Activated B cell treated with CpG ODN at 0.5 μM for 24 hours (primary cell): ENCODE data around the gene GREB1L. TPM values are rescaled to one million over a fixed set of nuclear protein-coding genes. Genes with fewer than 3 reads are reported as not detected.

ENCODE experiments used
- ATAC-seq: fragments of 200-7000 bp; cut with Tn5 transposase; one replicate; pipeline ENCODE4 v1.10.0; 2021; ENCODE audit warnings: low read depth, mild to moderate bottlenecking, moderate library complexity
- CTCF ChIA-PET: fragments of 350-600 bp; sonication (Branson Sonifier 250); formaldehyde crosslinking; loops from one replicate; lab custom pipeline; 2021; ENCODE audit warnings: antibody characterized with exemption; lab: Charles Lee
- POLR2A ChIA-PET: fragments of 350-600 bp; sonication (Branson Sonifier 250); formaldehyde crosslinking; loops from one replicate; lab custom pipeline; 2021; ENCODE audit warnings: antibody characterized with exemption; lab: Charles Lee
- DNase-seq: peaks from one replicate; pipeline ENCODE4 v3.0.0; 2022
- H3K27ac Mint-ChIP-seq: one replicate; pipeline ENCODE4 v1.8.0; 2020; ENCODE audit warnings: mixed read lengths
- H3K27me3 Mint-ChIP-seq: one replicate; pipeline ENCODE4 v1.8.0; 2021; ENCODE audit warnings: mixed read lengths
- H3K36me3 Mint-ChIP-seq: one replicate; pipeline ENCODE4 v1.8.0; 2021; ENCODE audit warnings: low read depth, mixed read lengths
- H3K4me1 Mint-ChIP-seq: one replicate; pipeline ENCODE4 v1.8.0; 2021; ENCODE audit warnings: mixed read lengths
- H3K4me3 Mint-ChIP-seq: one replicate; pipeline ENCODE4 v1.8.0; 2020; ENCODE audit warnings: mild to moderate bottlenecking, mixed read lengths
- H3K9me3 Mint-ChIP-seq: one replicate; pipeline ENCODE4 v1.8.0; 2020; ENCODE audit warnings: mixed read lengths
- intact Hi-C: fragments of 100-400 bp; cut with micrococcal nuclease; formaldehyde crosslinking; loops from one replicate; pipeline ENCODE4 v1.15.1; 2024
- total RNA-seq: library from RNA; stranded (reverse); gene quantifications from 2 replicates; pipeline ENCODE4 v1.2.3, GENCODE V29; 2022
- TF ChIP-seq, protein P1 (sequence below): fragments of 200-600 bp; IDR thresholded peaks from one replicate; pipeline ENCODE4 v1.8.0; 2022; ENCODE audit warnings: antibody characterized with exemption, mild to moderate bottlenecking

Gene GREB1L
- total RNA-seq, 1 donor from 2014 or later: not detected

DNA sequence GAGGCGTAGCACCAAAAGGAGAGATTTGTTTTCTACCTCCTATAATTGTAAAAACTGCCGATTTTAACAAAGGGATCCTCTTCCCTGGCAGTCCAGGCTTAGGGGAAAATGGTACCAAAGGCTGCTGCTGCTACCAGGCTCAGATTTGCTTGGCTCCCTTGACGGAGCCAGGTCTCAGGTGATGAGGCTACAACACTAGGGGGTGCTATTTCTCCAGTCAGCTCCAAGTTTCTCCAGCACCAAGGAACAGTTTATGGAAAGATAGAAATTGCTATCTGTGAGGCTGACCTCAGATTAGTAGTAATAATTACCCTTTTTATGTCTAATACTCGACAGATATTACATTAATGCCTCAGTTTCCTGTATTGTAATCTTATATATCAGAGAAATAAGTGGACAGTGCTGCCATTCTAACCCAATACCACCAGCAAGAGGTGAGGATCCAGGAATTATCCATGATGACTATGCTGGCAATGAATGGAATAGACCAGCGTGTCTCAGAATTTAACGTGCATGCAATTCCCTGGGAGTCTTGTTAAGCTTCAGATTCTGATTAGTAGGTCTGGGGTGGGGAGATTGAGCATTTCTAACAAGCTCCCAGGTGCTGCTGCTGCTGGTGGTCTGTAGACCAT is 247.2 kb downstream of the GREB1L start:
- POLR2A ChIA-PET: no interaction called here
- Mint-ChIP-seq H3K36me3 (no peaks in the 10 kb centered on the region), H3K4me1 (no peaks in the 10 kb centered on the region), H3K27ac (no peak overlapping the region), H3K27me3 (peaks cover 9% of the 10 kb centered on the region), H3K9me3 (no peaks in the 10 kb centered on the region), H3K4me3 (no peak overlapping the region)
- DNase-seq (no peak), ATAC-seq (no peak)
- TF ChIP-seq, protein P1, sequence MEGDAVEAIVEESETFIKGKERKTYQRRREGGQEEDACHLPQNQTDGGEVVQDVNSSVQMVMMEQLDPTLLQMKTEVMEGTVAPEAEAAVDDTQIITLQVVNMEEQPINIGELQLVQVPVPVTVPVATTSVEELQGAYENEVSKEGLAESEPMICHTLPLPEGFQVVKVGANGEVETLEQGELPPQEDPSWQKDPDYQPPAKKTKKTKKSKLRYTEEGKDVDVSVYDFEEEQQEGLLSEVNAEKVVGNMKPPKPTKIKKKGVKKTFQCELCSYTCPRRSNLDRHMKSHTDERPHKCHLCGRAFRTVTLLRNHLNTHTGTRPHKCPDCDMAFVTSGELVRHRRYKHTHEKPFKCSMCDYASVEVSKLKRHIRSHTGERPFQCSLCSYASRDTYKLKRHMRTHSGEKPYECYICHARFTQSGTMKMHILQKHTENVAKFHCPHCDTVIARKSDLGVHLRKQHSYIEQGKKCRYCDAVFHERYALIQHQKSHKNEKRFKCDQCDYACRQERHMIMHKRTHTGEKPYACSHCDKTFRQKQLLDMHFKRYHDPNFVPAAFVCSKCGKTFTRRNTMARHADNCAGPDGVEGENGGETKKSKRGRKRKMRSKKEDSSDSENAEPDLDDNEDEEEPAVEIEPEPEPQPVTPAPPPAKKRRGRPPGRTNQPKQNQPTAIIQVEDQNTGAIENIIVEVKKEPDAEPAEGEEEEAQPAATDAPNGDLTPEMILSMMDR: no peak
- intact Hi-C loops: loop anchor here (1.0 to 5.0 kb wide), 2 partner anchors 467 to 1213 kb away; no protein-coding TSS in a partner anchor
- CTCF ChIA-PET: interaction anchor here (0.9 to 2.2 kb wide), 3 partner anchors 9 to 467 kb away, joined by 3 to 9 read pairs (median 8); no protein-coding TSS in a partner anchor

DNA sequence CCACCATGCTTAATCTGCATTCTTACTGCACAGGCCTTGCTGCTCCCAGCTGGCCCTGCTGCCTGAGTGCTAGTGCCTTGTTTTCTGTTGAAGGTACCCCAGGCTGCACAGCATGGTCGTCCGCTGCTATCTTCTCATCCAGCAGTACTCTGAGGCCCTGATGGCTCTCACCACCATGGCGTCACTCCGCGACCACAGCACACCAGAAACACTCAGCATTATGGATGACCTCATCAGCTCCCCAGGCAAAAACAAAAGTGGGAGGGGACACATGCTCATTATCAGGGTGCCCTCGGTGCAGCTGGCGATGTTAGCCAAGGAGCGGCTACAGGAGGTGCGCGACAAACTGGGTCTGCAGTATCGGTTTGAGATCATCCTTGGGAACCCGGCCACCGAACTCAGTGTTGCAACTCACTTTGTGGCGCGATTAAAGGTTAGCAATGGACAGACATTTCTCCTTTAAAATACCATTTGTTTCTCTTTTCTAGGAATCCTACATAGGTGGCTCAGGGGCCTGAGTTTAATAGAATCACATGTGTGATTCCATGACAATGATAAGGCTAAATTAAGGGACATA is 248.0 kb downstream of the GREB1L start:
- TF ChIP-seq, protein P1: no peak
- H3K27ac Mint-ChIP-seq: no peak overlapping the region
- H3K27me3 Mint-ChIP-seq: peaks cover 9% of the 10 kb centered on the region
- no peaks in the 10 kb centered on the region for H3K36me3 Mint-ChIP-seq
- H3K4me3 Mint-ChIP-seq: no peak overlapping the region
- ATAC-seq (no peak), DNase-seq (no peak)
- POLR2A ChIA-PET: no interaction called here
- intact Hi-C loops: loop anchor here (1.0 to 5.0 kb wide), 2 partner anchors 466 to 1212 kb away; no protein-coding TSS in a partner anchor
- no peaks in the 10 kb centered on the region for H3K4me1 Mint-ChIP-seq
- CTCF ChIA-PET: interaction anchor here (0.9 to 2.2 kb wide), 3 partner anchors 8 to 466 kb away, joined by 3 to 9 read pairs (median 8); no protein-coding TSS in a partner anchor
- no peaks in the 10 kb centered on the region for H3K9me3 Mint-ChIP-seq

DNA sequence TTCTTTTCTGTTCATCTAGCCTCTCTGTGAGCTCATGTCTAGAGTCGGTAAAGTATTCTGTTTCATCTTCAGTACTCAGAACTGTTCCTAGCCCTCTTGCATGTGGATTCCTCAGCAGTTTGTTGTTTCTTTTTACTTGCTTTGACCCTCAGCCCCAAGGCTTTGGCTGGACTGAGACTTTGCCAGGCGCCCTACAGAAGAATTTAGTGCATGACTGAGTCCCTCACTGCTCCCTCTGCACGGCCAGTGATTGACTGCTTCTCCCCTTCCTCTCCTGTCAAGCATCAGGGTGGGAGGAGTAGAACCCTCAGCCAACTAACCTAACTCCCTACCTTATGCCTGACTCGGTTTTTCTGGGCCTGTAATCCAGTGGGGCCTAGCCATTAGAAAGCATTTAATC is 248.7 kb downstream of the GREB1L start:
- CTCF ChIA-PET: no interaction called here
- ATAC-seq: no peak

DNA sequence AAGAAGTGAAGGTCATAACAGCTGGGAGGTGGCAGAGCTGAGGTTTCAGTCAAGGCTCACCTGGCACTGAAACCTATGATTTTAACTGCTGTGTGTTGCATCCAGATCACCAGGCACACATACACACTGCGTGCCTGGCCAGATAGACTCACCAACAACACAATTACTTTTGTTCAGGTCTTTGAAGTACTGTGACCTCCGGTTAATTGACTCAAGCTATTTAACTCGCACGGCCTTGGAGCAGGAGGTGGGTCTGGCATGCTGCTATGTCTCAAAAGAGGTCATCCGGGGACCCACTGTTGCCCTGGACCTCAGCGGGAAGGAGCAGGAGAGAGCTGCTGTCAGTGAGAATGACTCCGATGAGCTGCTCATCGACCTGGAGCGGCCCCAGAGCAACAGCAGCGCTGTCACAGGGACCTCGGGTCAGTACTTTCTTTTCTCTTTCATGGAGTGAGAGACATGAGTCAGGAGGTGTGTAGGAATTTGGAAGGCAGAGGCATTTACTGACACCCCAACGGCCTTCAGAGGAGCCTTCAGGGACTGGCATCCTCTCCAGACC is 254.3 kb downstream of the GREB1L start:
- H3K27me3 Mint-ChIP-seq: no peaks in the 10 kb centered on the region
- H3K9me3 Mint-ChIP-seq: no peaks in the 10 kb centered on the region
- POLR2A ChIA-PET: no interaction called here
- H3K4me3 Mint-ChIP-seq: no peak overlapping the region
- TF ChIP-seq, protein P1: no peak
- CTCF ChIA-PET: no interaction called here
- intact Hi-C loops: no loop called here
- no peaks in the 10 kb centered on the region for H3K4me1 Mint-ChIP-seq
- DNase-seq: no peak
- no peak overlapping the region for H3K27ac Mint-ChIP-seq
- ATAC-seq: no peak
- no peaks in the 10 kb centered on the region for H3K36me3 Mint-ChIP-seq

More for the DNA sequence above, 248.7 kb downstream of the GREB1L start:
- Mint-ChIP-seq H3K36me3 (no peaks in the 10 kb centered on the region), H3K4me1 (no peaks in the 10 kb centered on the region), H3K9me3 (no peaks in the 10 kb centered on the region), H3K27me3 (peaks cover 3% of the 10 kb centered on the region), H3K27ac (no peak overlapping the region), H3K4me3 (no peak overlapping the region)
- TF ChIP-seq, protein P1: no peak
- no peak for DNase-seq
- POLR2A ChIA-PET: no interaction called here
- intact Hi-C loops: no loop called here

DNA sequence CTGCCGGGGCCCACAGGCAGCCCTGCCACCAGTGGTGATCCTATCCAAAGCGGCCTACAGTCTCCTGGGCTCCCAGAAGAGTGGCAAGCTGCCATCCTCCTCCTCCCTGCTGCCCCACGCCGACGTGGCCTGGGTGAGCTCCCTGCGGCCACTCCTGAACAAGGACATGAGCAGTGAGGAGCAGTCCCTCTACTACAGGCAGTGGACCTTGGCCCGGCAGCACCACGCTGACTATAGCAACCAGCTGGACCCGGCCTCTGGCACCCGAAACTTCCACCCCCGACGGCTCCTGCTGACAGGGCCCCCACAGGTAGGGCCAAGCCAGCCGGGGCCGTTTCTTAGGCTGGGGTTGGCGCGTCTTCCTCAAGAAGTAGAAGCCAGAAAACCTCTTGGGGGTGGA is 258.0 kb downstream of the GREB1L start:
- H3K4me3 Mint-ChIP-seq: no peak overlapping the region
- ChIA-PET CTCF (no interaction called here), POLR2A (no interaction called here)
- no peak overlapping the region for H3K27ac Mint-ChIP-seq
- H3K9me3 Mint-ChIP-seq: no peaks in the 10 kb centered on the region
- H3K27me3 Mint-ChIP-seq: no peaks in the 10 kb centered on the region
- intact Hi-C loops: no loop called here
- ATAC-seq: no peak
- no peaks in the 10 kb centered on the region for H3K36me3 Mint-ChIP-seq
- no peaks in the 10 kb centered on the region for H3K4me1 Mint-ChIP-seq
- TF ChIP-seq, protein P1: no peak
- no peak for DNase-seq
